ENCODE results near the gene PRELID3B.

DNA sequence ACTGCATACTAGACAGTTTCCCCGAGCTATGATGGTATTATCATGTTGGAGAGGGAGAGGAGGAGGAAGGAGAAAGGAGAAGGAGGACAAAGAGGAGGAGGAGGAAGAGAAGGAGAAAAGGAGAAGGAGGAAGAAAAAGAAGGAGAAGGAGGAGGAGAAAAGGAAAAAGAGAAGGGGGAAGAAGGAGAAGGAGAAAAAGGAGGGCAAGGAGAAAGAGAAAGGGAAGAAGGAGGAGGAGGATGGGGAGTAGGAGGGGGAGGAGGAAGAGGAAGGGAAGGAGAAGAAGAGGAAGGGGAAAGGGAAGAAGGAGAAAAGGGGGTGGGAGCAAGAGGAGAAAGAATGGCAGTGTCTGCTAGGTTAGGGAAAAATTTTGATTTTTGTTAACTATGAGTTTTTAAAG is 35.1 kb upstream of the PRELID3B start:
- TF ChIP-seq, protein P1, sequence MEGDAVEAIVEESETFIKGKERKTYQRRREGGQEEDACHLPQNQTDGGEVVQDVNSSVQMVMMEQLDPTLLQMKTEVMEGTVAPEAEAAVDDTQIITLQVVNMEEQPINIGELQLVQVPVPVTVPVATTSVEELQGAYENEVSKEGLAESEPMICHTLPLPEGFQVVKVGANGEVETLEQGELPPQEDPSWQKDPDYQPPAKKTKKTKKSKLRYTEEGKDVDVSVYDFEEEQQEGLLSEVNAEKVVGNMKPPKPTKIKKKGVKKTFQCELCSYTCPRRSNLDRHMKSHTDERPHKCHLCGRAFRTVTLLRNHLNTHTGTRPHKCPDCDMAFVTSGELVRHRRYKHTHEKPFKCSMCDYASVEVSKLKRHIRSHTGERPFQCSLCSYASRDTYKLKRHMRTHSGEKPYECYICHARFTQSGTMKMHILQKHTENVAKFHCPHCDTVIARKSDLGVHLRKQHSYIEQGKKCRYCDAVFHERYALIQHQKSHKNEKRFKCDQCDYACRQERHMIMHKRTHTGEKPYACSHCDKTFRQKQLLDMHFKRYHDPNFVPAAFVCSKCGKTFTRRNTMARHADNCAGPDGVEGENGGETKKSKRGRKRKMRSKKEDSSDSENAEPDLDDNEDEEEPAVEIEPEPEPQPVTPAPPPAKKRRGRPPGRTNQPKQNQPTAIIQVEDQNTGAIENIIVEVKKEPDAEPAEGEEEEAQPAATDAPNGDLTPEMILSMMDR (IDR thresholded peaks at IDR 0.05; ENCODE audit: insufficient read depth, low read length, poor library complexity, severe bottlenecking), result no peak
- no peak for TF ChIP-seq EZH2phosphoT487 (conservative IDR thresholded peaks at IDR 0.05; ENCODE audit: low read length)
